GM23248 (cell line): ENCODE data around the gene CERK.

ENCODE experiments used
- EZH2 ChIP-seq: fragments of 200-600 bp; sonication (generic); IDR thresholded peaks from 2 replicates; pipeline ENCODE4 v1.6.1; 2018; ENCODE audit warnings: antibody characterized with exemption, mild to moderate bottlenecking; ENCODE audit not compliant: insufficient read depth, poor library complexity, severe bottlenecking
- EZH2phosphoT487 ChIP-seq: fragments of 200-600 bp; sonication (generic); IDR thresholded peaks from 2 replicates; pipeline ENCODE4 v1.6.1; 2018; ENCODE audit warnings: antibody characterized with exemption, moderate library complexity, mild to moderate bottlenecking, low read depth; ENCODE audit not compliant: insufficient read depth

DNA sequence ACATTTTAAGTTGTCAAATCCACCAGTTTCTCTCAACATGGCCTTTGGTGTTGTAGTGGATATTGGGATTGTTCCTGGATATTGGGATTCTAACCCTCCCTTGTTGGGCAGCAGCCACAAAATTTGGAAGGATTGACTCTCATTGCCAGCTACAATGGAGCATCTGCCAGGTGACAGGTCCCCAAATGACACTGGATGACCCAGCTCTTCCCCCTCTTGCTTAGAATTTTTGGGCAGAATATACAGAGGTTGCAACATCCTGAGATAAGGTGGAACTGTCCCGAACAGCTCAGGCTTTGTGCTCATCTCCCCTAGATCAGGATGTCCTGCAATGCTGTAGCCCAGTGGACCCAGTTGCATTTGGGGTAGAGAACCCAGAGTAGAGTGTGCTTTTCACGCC, 19.1 kb upstream of the CERK start:
- TF ChIP-seq EZH2phosphoT487 (no peak), EZH2 (no peak)
